DOHH2 (cell line): ENCODE data around the gene CCK.

Experiments used
- H3F3A ChIP-seq: fragments of 200-600 bp; sonication (generic), shearing (Covaris generic); 2 replicates; pipeline ENCODE4 v1.6.0; 2016; ENCODE audit warnings: antibody characterized with exemption, mild to moderate bottlenecking; ENCODE audit not compliant: control insufficient read depth, insufficient read depth
- H3K27ac ChIP-seq: fragments of 200-600 bp; sonication (generic); 2 replicates; pipeline ENCODE4 v1.5.1; 2014; ENCODE audit warnings: low read depth, mild to moderate bottlenecking, low read length, moderate library complexity
- H3K27me3 ChIP-seq: fragments of 200-600 bp; sonication (generic); 2 replicates; pipeline ENCODE4 v1.6.1; 2014; ENCODE audit warnings: mild to moderate bottlenecking, low read length, mixed read lengths; ENCODE audit not compliant: control insufficient read depth
- H3K36me3 ChIP-seq: fragments of 200-600 bp; sonication (generic); 2 replicates; pipeline ENCODE4 v1.6.1; 2014; ENCODE audit warnings: mild to moderate bottlenecking, low read length, moderate library complexity, mixed read lengths; ENCODE audit not compliant: control insufficient read depth
- H3K4me1 ChIP-seq: fragments of 200-600 bp; sonication (generic); 2 replicates; pipeline ENCODE4 v1.6.1; 2014; ENCODE audit warnings: mild to moderate bottlenecking, low read length, mixed read lengths; ENCODE audit not compliant: control insufficient read depth
- H3K4me2 ChIP-seq: fragments of 200-600 bp; sonication (generic); 2 replicates; pipeline ENCODE4 v1.6.0; 2014; ENCODE audit warnings: mild to moderate bottlenecking, low read length, moderate library complexity
- H3K4me3 ChIP-seq: fragments of 200-600 bp; sonication (generic); 2 replicates; pipeline ENCODE4 v1.5.1; 2014; ENCODE audit warnings: mild to moderate bottlenecking, low read length, mixed read lengths
- H3K79me2 ChIP-seq: fragments of 200-600 bp; sonication (generic); 2 replicates; pipeline ENCODE4 v1.6.1; 2014; ENCODE audit warnings: mild to moderate bottlenecking, low read length, mixed read lengths; ENCODE audit not compliant: control insufficient read depth
- H3K9me2 ChIP-seq: fragments of 200-600 bp; sonication (generic); replicated peaks from 2 replicates; pipeline ENCODE4 v1.6.1; 2014; ENCODE audit warnings: mild to moderate bottlenecking, low read length, mixed read lengths; ENCODE audit not compliant: control insufficient read depth
- H3K9me3 ChIP-seq: fragments of 200-600 bp; sonication (generic); 2 replicates; pipeline ENCODE4 v1.6.1; 2014; ENCODE audit warnings: antibody characterized with exemption, low read length, mixed read lengths; ENCODE audit not compliant: control insufficient read depth, insufficient read depth
- H4K20me1 ChIP-seq: fragments of 200-600 bp; sonication (generic); 2 replicates; pipeline ENCODE4 v1.6.0; 2014; ENCODE audit warnings: low read depth, mild to moderate bottlenecking, antibody characterized with exemption, low read length, moderate library complexity; ENCODE audit not compliant: control insufficient read depth, insufficient read depth
- CTCF ChIP-seq: fragments of 200-600 bp; sonication (generic); IDR thresholded peaks from one replicate; pipeline ENCODE4 v1.5.1; 2014; ENCODE audit warnings: antibody characterized with exemption, mild to moderate bottlenecking, low read depth, low read length; ENCODE audit not compliant: poor library complexity, severe bottlenecking
- EZH2phosphoT487 ChIP-seq: fragments of 200-600 bp; sonication (generic); IDR thresholded peaks from 2 replicates; pipeline ENCODE4 v1.6.1; 2017; ENCODE audit warnings: borderline replicate concordance, mild to moderate bottlenecking, antibody characterized with exemption, low read length, moderate library complexity, mixed read lengths

CCK gene

GRCh38 chr3:42210726-42211125 lies 55.3 kb downstream of the CCK start:
- H3K4me1 ChIP-seq = peaks cover 23% of the 10 kb centered on the region
- no peak for TF ChIP-seq CTCF
- TF ChIP-seq EZH2phosphoT487 = no peak
- H3K9me3 ChIP-seq = no peaks in the 10 kb centered on the region
- H3K9me2 ChIP-seq = no peaks in the 10 kb centered on the region
- no peaks in the 10 kb centered on the region for H3K27me3 ChIP-seq
- no peak overlapping the region for H3K27ac ChIP-seq
- no peaks in the 10 kb centered on the region for H4K20me1 ChIP-seq
- H3F3A ChIP-seq = 0 out of 2 replicates have a peak, but pooled peaks cover 2% of the 10 kb centered on the region
- H3K4me2 ChIP-seq = no peak overlapping the region
- peaks cover 89% of the 10 kb centered on the region for H3K36me3 ChIP-seq
- H3K4me3 ChIP-seq = no peak overlapping the region
- H3K79me2 ChIP-seq = no peaks in the 10 kb centered on the region

- no peaks in the 10 kb centered on the region for H3K79me2 ChIP-seq
- no peaks in the 10 kb centered on the region for H4K20me1 ChIP-seq
- H3F3A ChIP-seq = 0 out of 2 replicates have a peak, but pooled peaks cover 2% of the 10 kb centered on the region
- H3K9me3 ChIP-seq = no peaks in the 10 kb centered on the region
- peaks cover 15% of the 10 kb centered on the region for H3K4me1 ChIP-seq
- H3K27me3 ChIP-seq = no peaks in the 10 kb centered on the region
- TF ChIP-seq CTCF = no peak
- no peak for TF ChIP-seq EZH2phosphoT487
- peaks cover 89% of the 10 kb centered on the region for H3K36me3 ChIP-seq
- no peak overlapping the region for H3K4me2 ChIP-seq
- no peak overlapping the region for H3K4me3 ChIP-seq
- no peaks in the 10 kb centered on the region for H3K9me2 ChIP-seq
- H3K27ac ChIP-seq = no peak overlapping the region
Observed at GRCh38 chr3:42209917-42210316, 56.1 kb downstream of the CCK start.
